Osteoblast (primary cell): ENCODE data around the gene SH2D3C. TPM values are rescaled to one million over a fixed set of nuclear protein-coding genes. Genes with fewer than 3 reads are reported as not detected.
"Not testable (repeated sequence)": the region's sequence is repeated elsewhere in the genome, so short reads cannot be mapped to it uniquely, and the experiment has no call there.

Source experiments
- DNase-seq: peaks from one replicate; pipeline ENCODE4 v3.0.0; 2011; ENCODE audit warnings: low spot score, mixed read lengths; ENCODE audit not compliant: insufficient read length; ENCODE audit errors: missing footprints
- H2AFZ ChIP-seq: 2 replicates; pipeline ENCODE4 v1.6.0; 2011; ENCODE audit warnings: mild to moderate bottlenecking, low read length
- H3K27ac ChIP-seq: 2 replicates; pipeline ENCODE4 v1.5.1; 2011; ENCODE audit warnings: mild to moderate bottlenecking, low read depth, low read length, moderate library complexity
- H3K27me3 ChIP-seq: 2 replicates; pipeline ENCODE4 v1.6.0; 2012; ENCODE audit warnings: mild to moderate bottlenecking, control low read depth, inconsistent platforms, low read length, moderate library complexity; ENCODE audit not compliant: insufficient read depth
- H3K36me3 ChIP-seq: 2 replicates; pipeline ENCODE4 v1.5.1; 2011; ENCODE audit warnings: mild to moderate bottlenecking, low read length, control low read depth, moderate library complexity; ENCODE audit not compliant: insufficient read depth
- H3K4me1 ChIP-seq: 2 replicates; pipeline ENCODE4 v1.5.1; 2011; ENCODE audit warnings: mild to moderate bottlenecking, low read length, control low read depth, moderate library complexity; ENCODE audit not compliant: insufficient read depth
- H3K4me2 ChIP-seq: 2 replicates; pipeline ENCODE4 v1.6.0; 2011; ENCODE audit warnings: mild to moderate bottlenecking, low read length; ENCODE audit not compliant: insufficient read depth
- H3K4me3 ChIP-seq: fragments of 200-600 bp; sonication (generic); 3 replicates; pipeline ENCODE4 v1.5.1; 2012; ENCODE audit warnings: mild to moderate bottlenecking, low read length, inconsistent platforms; ENCODE audit not compliant: insufficient read depth
- H3K79me2 ChIP-seq: 2 replicates; pipeline ENCODE4 v1.6.0; 2012; ENCODE audit warnings: mild to moderate bottlenecking, low read length, control low read depth, inconsistent platforms; ENCODE audit not compliant: insufficient read depth
- H3K9me3 ChIP-seq: 2 replicates; pipeline ENCODE4 v1.5.1; 2011; ENCODE audit warnings: low read depth, low read length, control low read depth
- H4K20me1 ChIP-seq: 2 replicates; pipeline ENCODE4 v1.6.0; 2012; ENCODE audit warnings: mild to moderate bottlenecking, low read length, control low read depth; ENCODE audit not compliant: insufficient read depth
- total RNA-seq: library from RNA; depleted of rRNA; stranded (reverse); fragments of >200 nt; gene quantifications from 2 replicates; pipeline ENCODE4 v1.2.3, GENCODE V29; 2012
- TF ChIP-seq, protein P1 (sequence below): IDR thresholded peaks from 2 replicates; pipeline ENCODE4 v1.5.1; 2011; ENCODE audit warnings: mild to moderate bottlenecking, low read depth, low read length, moderate library complexity; ENCODE audit errors: extremely low read depth

Gene SH2D3C
- total RNA-seq, 1 donor: 0.36 TPM

DNA sequence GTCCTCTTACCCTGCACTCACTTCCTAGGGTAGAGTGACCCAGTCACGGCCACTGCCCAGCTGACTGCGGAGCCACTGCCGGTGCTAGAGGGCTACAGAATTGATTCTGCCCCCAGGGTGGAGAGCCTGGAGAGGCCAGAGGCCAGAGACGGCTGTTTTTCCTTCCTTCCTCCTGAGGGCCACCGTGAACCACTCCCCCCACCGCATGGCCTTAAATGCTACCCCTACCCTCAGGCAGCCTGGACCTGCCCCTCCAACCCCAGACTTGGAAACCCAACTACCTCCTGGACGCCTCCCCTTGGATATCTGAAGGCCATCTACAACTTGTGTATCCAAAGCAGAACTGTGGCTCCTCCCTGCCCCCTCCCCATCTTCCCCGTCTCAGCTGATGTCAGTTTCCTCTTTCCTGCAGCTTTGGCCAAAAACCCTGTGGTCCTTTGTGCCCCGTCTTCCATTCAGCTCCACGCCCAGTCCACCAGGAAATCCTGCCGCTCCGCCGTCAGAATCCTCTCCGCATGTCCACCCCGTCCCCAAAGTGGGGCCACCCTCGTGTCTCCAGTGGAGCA, 16.3 kb downstream of the SH2D3C start:
- H3K9me3 ChIP-seq: no peaks in the 10 kb centered on the region
- H3K4me1 ChIP-seq: no peaks in the 10 kb centered on the region
- peak; percentile 68 for DNase-seq
- TF ChIP-seq, protein P1, sequence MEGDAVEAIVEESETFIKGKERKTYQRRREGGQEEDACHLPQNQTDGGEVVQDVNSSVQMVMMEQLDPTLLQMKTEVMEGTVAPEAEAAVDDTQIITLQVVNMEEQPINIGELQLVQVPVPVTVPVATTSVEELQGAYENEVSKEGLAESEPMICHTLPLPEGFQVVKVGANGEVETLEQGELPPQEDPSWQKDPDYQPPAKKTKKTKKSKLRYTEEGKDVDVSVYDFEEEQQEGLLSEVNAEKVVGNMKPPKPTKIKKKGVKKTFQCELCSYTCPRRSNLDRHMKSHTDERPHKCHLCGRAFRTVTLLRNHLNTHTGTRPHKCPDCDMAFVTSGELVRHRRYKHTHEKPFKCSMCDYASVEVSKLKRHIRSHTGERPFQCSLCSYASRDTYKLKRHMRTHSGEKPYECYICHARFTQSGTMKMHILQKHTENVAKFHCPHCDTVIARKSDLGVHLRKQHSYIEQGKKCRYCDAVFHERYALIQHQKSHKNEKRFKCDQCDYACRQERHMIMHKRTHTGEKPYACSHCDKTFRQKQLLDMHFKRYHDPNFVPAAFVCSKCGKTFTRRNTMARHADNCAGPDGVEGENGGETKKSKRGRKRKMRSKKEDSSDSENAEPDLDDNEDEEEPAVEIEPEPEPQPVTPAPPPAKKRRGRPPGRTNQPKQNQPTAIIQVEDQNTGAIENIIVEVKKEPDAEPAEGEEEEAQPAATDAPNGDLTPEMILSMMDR: no peak
- H3K27me3 ChIP-seq: peaks cover 3% of the 10 kb centered on the region
- H2AFZ ChIP-seq: no peak overlapping the region
- H3K4me3 ChIP-seq: no peak overlapping the region
- no peaks in the 10 kb centered on the region for H3K36me3 ChIP-seq
- no peaks in the 10 kb centered on the region for H4K20me1 ChIP-seq
- H3K79me2 ChIP-seq: no peaks in the 10 kb centered on the region
- no peak overlapping the region for H3K4me2 ChIP-seq
- H3K27ac ChIP-seq: no peak overlapping the region

DNA sequence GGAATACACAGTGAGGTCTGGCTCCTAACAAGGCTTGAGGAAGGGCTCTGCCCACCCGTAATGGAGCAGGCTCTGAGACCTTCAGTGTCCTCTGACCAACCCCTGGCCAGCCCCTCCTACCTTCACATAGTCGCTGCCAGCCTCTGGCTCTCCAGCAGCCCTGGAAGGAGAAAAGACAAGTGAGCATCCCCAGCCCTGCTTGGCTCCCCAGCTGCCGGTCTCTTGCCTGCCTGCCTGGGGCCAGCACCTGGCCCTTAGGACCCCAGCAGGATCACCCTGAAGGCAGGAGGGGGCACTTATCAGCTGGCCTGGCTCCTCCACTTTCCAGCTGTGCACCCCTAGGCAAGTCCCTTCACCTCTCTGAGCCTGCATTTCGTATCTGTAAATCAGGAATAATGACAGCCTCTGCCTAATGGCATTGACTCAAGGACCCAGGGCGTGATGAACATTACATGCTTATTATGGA, 16.9 kb downstream of the SH2D3C start:
- Histone ChIP-seq H3K27ac (no peak overlapping the region), H3K36me3 (no peaks in the 10 kb centered on the region), H3K4me1 (no peaks in the 10 kb centered on the region), H4K20me1 (no peaks in the 10 kb centered on the region), H3K4me2 (no peak overlapping the region), H3K4me3 (no peak overlapping the region), H3K27me3 (peaks cover 3% of the 10 kb centered on the region), H2AFZ (no peak overlapping the region), H3K79me2 (no peaks in the 10 kb centered on the region), H3K9me3 (no peaks in the 10 kb centered on the region)
- TF ChIP-seq, protein P1: no peak
- peak; percentile 50 for DNase-seq

DNA sequence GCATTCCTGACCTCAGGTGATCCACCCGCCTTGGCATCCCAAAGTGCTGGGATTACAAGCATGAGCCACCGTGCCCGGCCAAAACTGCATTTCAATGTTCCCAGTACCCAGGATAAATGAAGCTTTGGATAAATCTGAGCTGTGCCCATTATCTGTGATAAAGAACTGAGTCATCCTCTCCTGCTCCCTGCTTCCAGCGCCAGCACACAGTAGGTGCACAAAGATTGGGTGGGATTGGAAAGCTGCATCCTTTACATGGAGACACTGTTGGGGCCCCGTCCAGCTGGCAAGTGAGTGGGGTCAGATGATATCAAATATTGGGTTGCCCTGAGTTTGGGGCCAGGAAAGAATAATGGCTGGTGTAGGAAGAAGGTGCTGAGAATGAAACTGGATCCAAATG, 17.4 kb downstream of the SH2D3C start:
- H3K79me2 ChIP-seq: no peaks in the 10 kb centered on the region
- H3K9me3 ChIP-seq: no peaks in the 10 kb centered on the region
- H3K27me3 ChIP-seq: peaks cover 6% of the 10 kb centered on the region
- no peak overlapping the region for H3K4me2 ChIP-seq
- no peaks in the 10 kb centered on the region for H4K20me1 ChIP-seq
- no peak overlapping the region for H3K4me3 ChIP-seq
- H3K27ac ChIP-seq: no peak overlapping the region
- no peak overlapping the region for H2AFZ ChIP-seq
- no peaks in the 10 kb centered on the region for H3K4me1 ChIP-seq
- DNase-seq: peak; percentile 58
- TF ChIP-seq, protein P1: no peak
- H3K36me3 ChIP-seq: no peaks in the 10 kb centered on the region

DNA sequence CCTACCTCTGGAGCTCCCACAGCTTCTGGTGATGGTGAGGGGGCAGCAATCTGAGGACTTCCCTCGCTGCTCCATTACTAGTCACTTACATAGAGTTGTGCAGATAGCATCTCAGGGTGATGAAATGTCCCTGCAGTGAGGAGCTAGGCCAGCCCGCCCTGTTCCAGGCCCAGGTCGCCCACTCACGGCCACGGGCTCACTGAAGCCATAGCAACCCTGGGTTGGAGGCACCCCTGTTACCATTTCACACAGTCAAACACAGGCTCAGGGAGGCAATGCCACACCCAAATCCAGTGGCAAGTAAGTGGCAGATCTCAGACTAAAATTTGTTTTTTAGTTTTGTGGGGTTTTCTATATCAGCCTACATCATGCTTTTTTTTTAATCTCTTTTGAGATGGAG, 19.6 kb downstream of the SH2D3C start:
- Histone ChIP-seq H4K20me1 (no peaks in the 10 kb centered on the region), H3K9me3 (no peaks in the 10 kb centered on the region), H3K79me2 (no peaks in the 10 kb centered on the region), H3K4me1 (no peaks in the 10 kb centered on the region), H3K27me3 (peaks cover 23% of the 10 kb centered on the region), H3K4me2 (no peak overlapping the region), H3K4me3 (no peak overlapping the region), H3K27ac (no peak overlapping the region), H3K36me3 (no peaks in the 10 kb centered on the region), H2AFZ (no peak overlapping the region)
- peak; percentile 74 for DNase-seq
- TF ChIP-seq, protein P1: no peak

DNA sequence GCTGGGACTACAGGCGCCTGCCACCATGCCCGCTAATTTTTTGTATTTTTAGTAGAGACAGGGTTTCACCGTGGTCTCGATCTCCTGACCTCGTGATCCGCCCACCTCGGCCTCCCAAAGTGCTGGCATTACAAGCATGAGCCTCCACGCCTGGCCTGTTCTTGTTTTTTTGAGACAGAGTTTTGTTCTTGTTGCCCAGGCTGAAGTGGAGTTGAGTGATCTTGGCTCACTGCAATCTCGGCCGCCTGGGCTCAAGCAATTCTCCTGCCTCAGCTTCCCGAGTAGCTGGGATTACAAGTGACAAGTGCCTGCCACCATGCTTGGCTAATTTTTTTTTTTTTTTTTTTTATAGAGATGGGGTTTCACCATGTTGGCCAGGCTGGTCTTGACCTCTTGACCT, 21.7 kb downstream of the SH2D3C start:
- H3K27ac ChIP-seq, DNase-seq, H3K4me1 ChIP-seq, H4K20me1 ChIP-seq, H3K4me2 ChIP-seq, H3K79me2 ChIP-seq, H3K9me3 ChIP-seq, H3K36me3 ChIP-seq, H2AFZ ChIP-seq, H3K4me3 ChIP-seq: not testable (repeated sequence)
- peaks cover 31% of the 10 kb centered on the region for H3K27me3 ChIP-seq
